NCI-H460 (cell line): ENCODE data around the gene PCGF2. TPM values are rescaled to one million over a fixed set of nuclear protein-coding genes. Genes with fewer than 3 reads are reported as not detected.
"Not testable (repeated sequence)": the region's sequence is repeated elsewhere in the genome, so short reads cannot be mapped to it uniquely, and the experiment has no call there.

Experiments
- DNase-seq: peaks from one replicate; pipeline ENCODE4 v3.0.0-alpha.2; 2016; ENCODE audit warnings: low read depth; ENCODE audit errors: extremely low read depth
- polyA plus RNA-seq: library from polyadenylated mRNA; depleted of rRNA; stranded (reverse); fragments of >200 nt; gene quantifications from 2 replicates; pipeline ENCODE4 v1.2.3, GENCODE V29; 2014; cell fraction: nucleus; rRNA removed
- total RNA-seq: library from RNA; depleted of rRNA; stranded (reverse); fragments of >200 nt; shearing (Covaris generic); gene quantifications from 2 replicates; pipeline ENCODE4 v1.2.3, GENCODE V29; 2014; rRNA removed

PCGF2 gene
- 9.1 and 10.4 TPM in 2 replicates for total RNA-seq
- 6.0 and 7.6 TPM in 2 replicates for polyA plus RNA-seq

GRCh38 chr17:38748149-38748891 is at the start of gene PCGF2:
Gene PCGF2, minus strand, starts transcription at chr17:38748336. Its CDS starts 7,934 bp downstream, at chr17:38740402.
- DNase-seq: peak; percentile 86

DNA sequence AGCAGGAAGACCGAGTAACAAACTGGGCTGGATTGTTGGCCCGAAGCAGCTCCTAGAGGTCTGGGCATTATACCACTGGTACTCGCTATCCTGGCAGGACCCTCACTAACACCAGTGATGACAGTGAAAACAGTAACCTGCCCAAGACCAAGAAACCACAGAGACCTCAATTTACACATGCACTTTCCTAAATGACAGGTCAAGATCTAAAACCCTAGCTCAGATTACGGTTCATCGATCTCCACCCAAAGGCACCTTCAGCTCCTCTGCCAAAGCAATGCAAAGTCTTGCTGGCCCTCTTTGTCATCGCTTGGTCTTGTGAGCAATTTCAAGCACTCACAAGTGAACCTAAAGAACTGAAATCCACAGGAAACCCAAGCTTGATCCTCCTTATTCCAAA is 49.7 kb upstream of the PCGF2 start:
- no peak for DNase-seq

DNA sequence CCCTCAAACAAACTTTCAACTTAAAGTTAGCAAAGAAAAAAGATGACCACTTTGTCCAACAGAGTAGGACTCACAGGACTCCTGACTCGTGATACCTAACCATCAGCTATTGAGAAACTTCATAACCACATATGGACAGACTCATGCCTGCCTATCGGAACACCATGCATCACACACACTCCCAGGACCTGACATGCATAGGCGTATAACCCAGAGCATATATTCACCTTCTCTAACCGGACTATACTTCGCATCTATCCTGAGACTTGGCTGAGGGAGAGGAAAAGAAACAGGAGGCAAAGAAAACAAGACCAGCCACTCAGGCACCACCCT is 49.0 kb upstream of the PCGF2 start:
- no peak for DNase-seq

GRCh38 chr17:38796451-38797157 is 48.5 kb upstream of the PCGF2 start:
- DNase-seq: no peak

GRCh38 chr17:38794221-38794620 is 46.1 kb upstream of the PCGF2 start:
- DNase-seq: no peak

DNA sequence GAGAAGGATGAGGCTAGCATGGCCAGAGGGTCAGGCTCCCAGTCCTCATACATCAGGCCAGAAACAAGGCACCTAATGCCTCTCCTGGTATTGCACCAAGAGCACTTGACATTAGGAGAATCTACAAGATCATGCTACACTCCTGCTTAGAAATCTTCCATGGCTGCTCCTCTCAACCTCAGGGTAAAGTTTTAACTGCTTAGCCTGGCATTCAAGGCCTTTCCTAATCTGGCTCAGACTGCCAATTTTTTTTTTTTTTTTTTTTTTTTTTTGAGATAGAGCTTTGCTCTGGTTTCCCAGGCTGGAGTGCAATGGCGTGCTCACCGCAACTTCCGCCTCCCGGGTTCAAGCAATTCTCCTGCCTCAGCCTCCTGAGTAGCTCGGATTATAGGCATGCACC is 43.0 kb upstream of the PCGF2 start:
- DNase-seq: no peak

DNA sequence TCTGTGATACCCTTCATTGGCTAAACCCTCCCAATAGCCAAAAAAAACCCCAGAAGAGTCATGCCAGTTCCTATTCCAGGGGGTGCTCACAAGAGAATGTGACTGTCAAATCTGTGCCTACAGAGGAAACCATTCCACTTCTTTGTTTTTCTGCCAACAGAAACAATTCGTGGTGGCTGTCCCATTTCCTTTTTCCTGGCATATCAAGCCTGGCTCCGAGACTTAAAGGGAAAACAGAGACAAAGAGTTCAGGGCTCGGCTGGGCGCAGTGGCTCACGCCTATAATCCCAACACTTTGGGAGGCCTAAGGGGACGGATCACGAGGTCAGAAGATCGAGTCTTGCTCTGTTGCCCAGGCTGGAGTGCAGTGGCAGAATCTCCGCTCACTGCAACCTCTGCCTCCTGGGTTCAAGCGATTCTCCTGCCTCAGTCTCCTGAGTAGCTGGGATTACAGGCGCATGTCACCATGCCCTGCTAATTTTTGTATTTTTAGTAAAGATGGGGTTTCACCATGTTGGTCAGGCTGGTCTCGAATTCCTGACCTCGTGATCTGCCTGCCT is 42.1 kb upstream of the PCGF2 start:
- not testable (repeated sequence) for DNase-seq

- DNase-seq: no peak
Measured at GRCh38 chr17:38789185-38789584, 41.0 kb upstream of the PCGF2 start.

- DNase-seq: not testable (repeated sequence)
Measured at GRCh38 chr17:38787999-38788398, 39.9 kb upstream of the PCGF2 start.

GRCh38 chr17:38786372-38786771 is 38.2 kb upstream of the PCGF2 start:
- no peak for DNase-seq

DNA sequence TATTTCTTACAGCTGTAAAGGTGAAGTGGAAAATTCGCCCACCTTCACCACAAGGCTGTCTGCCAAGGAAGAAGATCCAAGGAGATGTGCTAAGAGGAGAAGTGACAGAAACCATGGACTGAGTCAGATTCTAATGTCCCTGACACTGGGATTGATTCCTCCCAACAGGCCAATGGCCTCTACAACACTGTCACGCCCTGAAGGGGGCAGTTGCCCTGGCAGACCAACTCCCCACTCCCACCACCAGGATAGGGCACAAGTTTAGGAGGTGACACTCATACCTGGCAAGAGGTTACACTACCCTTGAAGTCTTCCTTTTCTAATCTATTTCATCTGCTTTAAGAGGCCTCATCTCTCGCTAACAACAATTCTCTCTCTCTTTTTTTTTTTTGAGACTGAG is 35.1 kb upstream of the PCGF2 start:
- no peak for DNase-seq

GRCh38 chr17:38779965-38780752 is 32.0 kb upstream of the PCGF2 start:
- no peak for DNase-seq

DNA sequence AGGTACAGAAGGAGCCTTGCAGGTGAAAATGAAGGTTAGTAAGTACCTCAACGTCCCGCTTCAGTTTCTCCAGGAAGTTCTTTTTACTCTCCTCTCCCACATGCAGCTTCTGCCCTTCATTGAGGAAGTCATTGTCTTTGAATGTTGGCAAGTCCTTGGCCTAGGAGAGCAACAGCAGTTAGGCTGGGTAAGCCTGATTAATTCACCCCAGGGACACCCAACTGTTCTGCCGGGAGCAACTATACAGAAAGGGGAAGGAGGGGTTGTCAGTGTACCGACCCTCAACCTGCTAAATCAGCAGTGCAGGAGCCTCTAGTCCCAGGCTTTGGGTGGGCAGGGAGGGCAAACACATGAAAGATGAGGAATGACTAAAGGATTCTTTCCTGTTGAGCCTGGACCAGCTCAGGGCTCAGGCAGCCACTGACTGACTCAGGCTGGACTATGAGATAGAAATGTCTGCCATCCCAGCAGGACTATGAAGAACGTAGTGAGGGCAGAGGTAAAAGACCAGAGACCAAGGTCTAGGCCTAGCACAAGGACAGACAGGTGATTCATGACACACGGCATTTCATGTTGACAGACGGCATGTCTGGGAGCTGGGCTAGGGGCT is 29.6 kb upstream of the PCGF2 start:
- DNase-seq: no peak

DNA sequence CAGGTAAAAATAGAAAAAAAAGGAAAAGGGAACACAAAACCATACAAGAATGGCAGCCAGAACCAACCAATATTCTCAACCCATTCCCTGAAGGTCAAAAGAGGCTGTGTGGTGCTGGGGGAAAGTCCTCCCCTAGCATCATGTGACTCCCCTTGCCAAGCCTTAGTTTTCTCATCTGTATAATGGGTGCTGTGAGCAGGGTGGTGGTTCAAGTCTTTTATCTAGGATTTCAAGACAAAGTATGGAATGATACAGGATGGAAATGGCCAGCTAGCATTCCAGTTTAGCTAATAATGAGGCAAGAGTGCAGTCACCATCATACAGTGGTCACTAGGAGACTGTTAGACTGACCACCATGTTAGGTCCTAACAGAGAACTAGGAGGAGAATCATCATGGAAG is 25.1 kb upstream of the PCGF2 start:
- no peak for DNase-seq

- DNase-seq: no peak
Measured at GRCh38 chr17:38768417-38768816, 20.3 kb upstream of the PCGF2 start.

GRCh38 chr17:38766341-38766740 is 18.2 kb upstream of the PCGF2 start:
- DNase-seq: no peak

- no peak for DNase-seq
Measured at GRCh38 chr17:38762231-38762630, 14.1 kb upstream of the PCGF2 start.

DNA sequence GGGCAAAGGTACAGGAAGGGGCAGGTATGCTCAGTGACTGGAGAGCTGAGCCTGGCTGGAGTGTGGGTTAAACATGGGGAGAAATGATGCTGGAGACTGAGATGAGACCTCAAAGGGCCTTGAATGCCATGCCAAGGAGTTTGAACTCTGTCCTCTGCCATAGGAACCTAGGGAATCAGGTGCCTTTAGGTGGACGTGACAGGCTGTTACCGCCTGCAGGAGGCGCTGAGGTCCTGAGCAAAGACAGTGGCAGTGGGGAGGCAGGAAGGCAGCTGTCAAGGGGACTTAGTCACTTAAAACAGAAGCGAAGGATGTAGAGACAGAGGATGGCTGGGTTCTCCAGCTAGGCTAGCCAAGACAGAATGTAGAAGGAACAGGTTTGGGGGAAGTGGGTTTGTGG is 13.5 kb upstream of the PCGF2 start:
- DNase-seq: no peak

DNA sequence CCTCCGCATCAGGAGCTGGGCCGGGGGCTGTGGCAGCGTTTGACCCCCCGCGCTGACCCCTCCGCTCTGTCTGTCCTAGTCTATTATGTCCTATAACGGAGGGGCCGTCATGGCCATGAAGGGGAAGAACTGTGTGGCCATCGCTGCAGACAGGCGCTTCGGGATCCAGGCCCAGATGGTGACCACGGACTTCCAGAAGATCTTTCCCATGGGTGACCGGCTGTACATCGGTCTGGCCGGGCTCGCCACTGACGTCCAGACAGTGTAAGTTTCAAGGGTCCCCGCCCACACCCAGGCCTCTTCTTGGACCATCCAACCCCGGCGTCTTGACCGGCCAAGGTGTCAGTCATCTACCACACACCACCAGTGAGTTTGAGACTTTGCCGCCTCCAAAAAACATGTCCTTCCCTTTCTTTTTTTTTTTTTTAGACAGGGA is 5.0 kb upstream of the PCGF2 start:
- DNase-seq: no peak

DNA sequence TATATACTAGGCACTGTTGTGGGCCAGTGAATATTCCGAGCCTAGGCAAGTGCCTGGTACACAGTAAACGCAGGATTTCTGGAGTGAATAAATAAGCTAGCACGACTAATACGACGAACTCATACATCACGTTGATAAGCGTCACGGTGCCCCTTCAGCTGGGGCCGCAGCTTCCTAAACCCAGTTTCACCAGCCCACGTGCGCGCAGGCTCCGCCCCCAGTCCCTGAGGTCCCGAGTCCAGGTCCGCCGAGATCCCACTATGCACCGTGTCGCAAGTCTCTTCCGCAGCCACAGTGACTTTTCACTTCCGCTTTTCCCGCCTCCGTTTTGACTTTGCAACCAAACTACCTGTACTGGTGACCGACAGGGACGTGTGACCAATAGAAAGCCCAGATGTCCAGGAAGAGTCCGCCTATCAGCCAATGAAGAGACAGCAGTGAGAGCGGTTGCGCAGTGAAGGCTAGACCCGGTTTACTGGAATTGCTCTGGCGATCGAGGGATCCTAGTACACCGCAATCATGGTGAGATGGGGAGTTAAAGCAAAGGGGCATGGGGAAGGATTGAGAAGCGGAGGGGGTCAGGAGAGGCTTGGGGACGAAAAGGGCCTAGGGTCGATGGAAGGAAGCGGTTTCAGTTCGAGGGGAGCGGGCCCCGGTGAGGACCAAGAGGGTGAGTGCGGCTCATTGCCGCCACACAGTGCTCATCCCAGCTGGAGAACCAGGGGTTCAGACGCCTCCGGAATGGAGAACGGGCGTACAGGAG is 4.4 kb upstream of the PCGF2 start, which contains the start of gene PSMB3:
PSMB3 (plus strand) TSS at position 434 of the 763 bp plus-strand sequence; CDS start at position 520, 86 bp downstream.
- peak; percentile 100 for DNase-seq
